ENCODE data around the gene PPP2R5E. TPM values are rescaled to one million over a fixed set of nuclear protein-coding genes. Genes with fewer than 3 reads are reported as not detected.

PPP2R5E gene
- total and polyA plus RNA-seq, 2 donors (not counting 3 experiments of a cell fraction or from before 2014, with no cell fraction given), result 4.9 to 52.5 TPM

GRCh38 chr14:63453443-63453936, 89.7 kb downstream of the PPP2R5E start:
- dilution Hi-C loops (cut with MboI; ENCODE audit: extremely low pct_ligation_motif_present, low sequenced_read_pairs), result no loop called here

More at GRCh38 chr14:63453443-63453936, 89.7 kb downstream of the PPP2R5E start:
- Histone ChIP-seq H3K4me1 (ENCODE audit: control insufficient read depth, extremely low read depth, insufficient read depth, low read length) (peaks cover 5% of the 10 kb centered on the region), H3K4me2 (ENCODE audit: insufficient read depth, low read length) (no peak overlapping the region), H3K9me1 (replicated peaks; ENCODE audit: control insufficient read depth, extremely low read depth, insufficient read depth, low read length) (no peaks in the 10 kb centered on the region), H3K36me3 (ENCODE audit: control insufficient read depth in 2 of 2, extremely low read depth in 1 of 2, insufficient read depth in 2 of 2, low read length in 2 of 2) (no peaks in the 10 kb centered on the region), H2AFZ (ENCODE audit: low read depth, low read length) (no peak overlapping the region), H3K79me2 (ENCODE audit: control insufficient read depth, insufficient read depth, low read length) (peaks cover 62% of the 10 kb centered on the region), H3K9me3 (replicated peaks; ENCODE audit: control insufficient read depth, insufficient read depth, low read length) (no peaks in the 10 kb centered on the region), H3K4me3 (replicated peaks in 1 of 3; ENCODE audit: insufficient read depth in 1 of 3, low read depth in 1 of 3, low read length in 3 of 3) (no peak overlapping the region), H4K20me1 (replicated peaks; ENCODE audit: control insufficient read depth, extremely low read depth, insufficient read depth, low read length) (peaks cover 2% of the 10 kb centered on the region), H3K9ac (replicated peaks; ENCODE audit: extremely low read depth, insufficient read depth, low read length) (no peak overlapping the region), H3K27me3 (ENCODE audit: control insufficient read depth in 2 of 2, insufficient read depth in 2 of 2, low read length in 2 of 2) (no peaks in the 10 kb centered on the region), H3K27ac (ENCODE audit: insufficient read depth, low read depth, low read length) (no peak overlapping the region)
- FAIRE-seq, result no peak
- ChIA-PET CTCF (interaction anchor here (0.6 to 1.2 kb wide), 2 partner anchors 11 to 41 kb away, joined by 3 read pairs; no protein-coding TSS in a partner anchor), POLR2A (interaction anchor here (0.6 kb wide), 1 partner anchor 90 kb away, joined by 3 read pairs; the partner anchor contains the start of gene PPP2R5E)
- no TSS peak for BruUV-seq (replicated peaks)
- no peak for DNase-seq (ENCODE audit: low read depth, low spot score)
- TF ChIP-seq JUN (IDR thresholded peaks at IDR 0.05; ENCODE audit: borderline replicate concordance, insufficient read depth, insufficient read length, low read depth) (no peak), MAX (IDR thresholded peaks at IDR 0.05; ENCODE audit: insufficient read depth, insufficient read length) (no peak), FOS (IDR thresholded peaks at IDR 0.05; ENCODE audit: borderline replicate concordance, insufficient read depth, low read length) (no peak), EZH2 (IDR thresholded peaks at IDR 0.05; ENCODE audit: borderline replicate concordance, low read depth, low read length, severe bottlenecking) (no peak), POLR2AphosphoS5 (IDR thresholded peaks at IDR 0.05; ENCODE audit: insufficient read depth, low read depth, low read length) (no peak), MYC (IDR thresholded peaks at IDR 0.05; ENCODE audit: low read depth, low read length) (no peak), GATA2 (IDR thresholded peaks at IDR 0.05; ENCODE audit: insufficient read depth, insufficient read length, low read depth, low read length) (no peak), POLR2A (IDR thresholded peaks at IDR 0.05; ENCODE audit: low read depth, low read length) (no peak)
- TF ChIP-seq, protein P1, sequence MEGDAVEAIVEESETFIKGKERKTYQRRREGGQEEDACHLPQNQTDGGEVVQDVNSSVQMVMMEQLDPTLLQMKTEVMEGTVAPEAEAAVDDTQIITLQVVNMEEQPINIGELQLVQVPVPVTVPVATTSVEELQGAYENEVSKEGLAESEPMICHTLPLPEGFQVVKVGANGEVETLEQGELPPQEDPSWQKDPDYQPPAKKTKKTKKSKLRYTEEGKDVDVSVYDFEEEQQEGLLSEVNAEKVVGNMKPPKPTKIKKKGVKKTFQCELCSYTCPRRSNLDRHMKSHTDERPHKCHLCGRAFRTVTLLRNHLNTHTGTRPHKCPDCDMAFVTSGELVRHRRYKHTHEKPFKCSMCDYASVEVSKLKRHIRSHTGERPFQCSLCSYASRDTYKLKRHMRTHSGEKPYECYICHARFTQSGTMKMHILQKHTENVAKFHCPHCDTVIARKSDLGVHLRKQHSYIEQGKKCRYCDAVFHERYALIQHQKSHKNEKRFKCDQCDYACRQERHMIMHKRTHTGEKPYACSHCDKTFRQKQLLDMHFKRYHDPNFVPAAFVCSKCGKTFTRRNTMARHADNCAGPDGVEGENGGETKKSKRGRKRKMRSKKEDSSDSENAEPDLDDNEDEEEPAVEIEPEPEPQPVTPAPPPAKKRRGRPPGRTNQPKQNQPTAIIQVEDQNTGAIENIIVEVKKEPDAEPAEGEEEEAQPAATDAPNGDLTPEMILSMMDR (IDR thresholded peaks at IDR 0.05; ENCODE audit: extremely low read depth in 1 of 2, insufficient read depth in 1 of 2, low read depth in 1 of 2, low read length in 2 of 2), result no peak
- intact Hi-C loops (cut with micrococcal nuclease), result no loop called here

Measured in endothelial cell of umbilical vein (primary cell).